SK-N-SH (cell line): ENCODE measurements around the gene COLEC12. TPM values are rescaled to one million over a fixed set of nuclear protein-coding genes. Genes with fewer than 3 reads are reported as not detected.
A peak's percentile ranks its signal among the peaks of the same experiment; 100 is the strongest.

Source experiments
- CTCF ChIA-PET: fragments of 300-600, 350-600 bp; formaldehyde crosslinking; extraction: SDS; loops from one replicate; lab custom pipeline; 2021; lab: Yijun Ruan, JAX
- POLR2A ChIA-PET: fragments of 350-600 bp; sonication (Branson Sonifier 250); formaldehyde crosslinking; extraction: SDS; loops from one replicate; lab custom pipeline; 2020; ENCODE audit warnings: antibody characterized with exemption, inconsistent platforms; lab: Yijun Ruan, JAX
- DNase-seq: peaks from one replicate; pipeline ENCODE4 v3.0.0; 2012
- H2AFZ ChIP-seq: fragments of 200-600 bp; sonication (generic); 2 replicates; pipeline ENCODE4 v1.8.1; 2016; ENCODE audit warnings: antibody characterized with exemption, mild to moderate bottlenecking, low read depth
- H3F3A ChIP-seq: fragments of 200-600 bp; sonication (generic); replicated peaks from 2 replicates; pipeline ENCODE3; 2016; ENCODE audit warnings: antibody characterized with exemption, mild to moderate bottlenecking; ENCODE audit not compliant: insufficient read depth
- H3K27ac ChIP-seq, 2 experiments: fragments of 200-500 bp in 1 of 2; fragments of 200-600 bp in 1 of 2; sonication (Bioruptor generic) in 1 of 2; sonication (generic), shearing (Covaris generic) in 1 of 2; 2 replicates each; pipeline versions ENCODE4 v1.5.1 to v1.6.1; 2014 to 2016; ENCODE audit warnings: low read depth in 2 of 2, inconsistent platforms in 1 of 2, low read length in 1 of 2, mild to moderate bottlenecking in 1 of 2, mixed read lengths in 1 of 2
- H3K27me3 ChIP-seq: fragments of 200-600 bp; sonication (generic), shearing (Covaris generic); 2 replicates; pipeline ENCODE4 v1.6.1; 2016; ENCODE audit warnings: mixed run types; ENCODE audit not compliant: insufficient read depth
- H3K36me3 ChIP-seq, 2 experiments: fragments of 200-500 bp in 1 of 2; fragments of 200-600 bp in 1 of 2; sonication (Bioruptor generic) in 1 of 2; sonication (generic) in 1 of 2; replicated peaks in 1 of 2; 2 replicates each; pipeline versions ENCODE3 to v1.5.1; 2014 to 2016; ENCODE audit warnings: low read length in 1 of 2, mild to moderate bottlenecking in 1 of 2; ENCODE audit not compliant: insufficient read depth in 2 of 2, control insufficient read depth in 1 of 2
- H3K4me1 ChIP-seq, 2 experiments: fragments of 200-500 bp in 1 of 2; fragments of 200-600 bp in 1 of 2; sonication (Bioruptor generic) in 1 of 2; sonication (generic), shearing (Covaris generic) in 1 of 2; 2 replicates each; pipeline versions ENCODE4 v1.5.1 to v1.6.1; 2014 to 2016; ENCODE audit warnings: low read depth in 1 of 2, low read length in 1 of 2, mixed run types in 1 of 2; ENCODE audit not compliant: insufficient read depth in 2 of 2, control insufficient read depth in 1 of 2
- H3K4me2 ChIP-seq: fragments of 200-600 bp; sonication (generic), shearing (Covaris generic); 2 replicates; pipeline ENCODE4 v1.6.1; 2017; ENCODE audit warnings: mixed run types
- H3K4me3 ChIP-seq, 2 experiments: fragments of 200-500 bp in 1 of 2; fragments of 200-600 bp in 1 of 2; sonication (Bioruptor generic) in 1 of 2; sonication (generic), shearing (Covaris generic) in 1 of 2; 2 replicates each; pipeline versions ENCODE4 v1.5.1 to v1.8.1; 2014 to 2016; ENCODE audit warnings: low read depth in 2 of 2, inconsistent platforms in 1 of 2, low read length in 1 of 2, mild to moderate bottlenecking in 1 of 2, mixed read lengths in 1 of 2, moderate library complexity in 1 of 2
- H3K79me2 ChIP-seq: fragments of 200-600 bp; sonication (generic); 2 replicates; pipeline ENCODE4 v1.8.1; 2017; ENCODE audit warnings: mild to moderate bottlenecking; ENCODE audit not compliant: insufficient read depth
- H3K9ac ChIP-seq: fragments of 200-600 bp; sonication (generic); 2 replicates; pipeline ENCODE4 v1.6.1; 2017; ENCODE audit warnings: mixed run types
- H3K9me2 ChIP-seq: fragments of 200-600 bp; sonication (generic); 2 replicates; pipeline ENCODE4 v1.6.1; 2017; ENCODE audit warnings: mixed run types
- H3K9me3 ChIP-seq: fragments of 200-600 bp; sonication (generic); 2 replicates; pipeline ENCODE4 v1.6.1; 2017; ENCODE audit warnings: mixed run types, mild to moderate bottlenecking, moderate library complexity
- H4K20me1 ChIP-seq: fragments of 200-600 bp; sonication (generic); 2 replicates; pipeline ENCODE4 v1.6.1; 2017; ENCODE audit warnings: mild to moderate bottlenecking, mixed run types; ENCODE audit not compliant: insufficient read depth
- ELF1 ChIP-seq: IDR thresholded peaks from 2 replicates; pipeline ENCODE4 v1.4.0; 2012
- FOSL2 ChIP-seq: IDR thresholded peaks from 2 replicates; pipeline ENCODE4 v1.4.0; 2012; ENCODE audit warnings: low read depth, mild to moderate bottlenecking, moderate library complexity, borderline replicate concordance
- FOXJ3 ChIP-seq: sonication (generic); formaldehyde crosslinking; IDR thresholded peaks from 2 replicates; pipeline ENCODE4 v1.5.1; 2020; ENCODE audit warnings: mild to moderate bottlenecking, missing genetic modification reagents
- GABPA ChIP-seq: IDR thresholded peaks from 2 replicates; pipeline ENCODE4 v1.4.0; 2012; ENCODE audit warnings: low read depth, mild to moderate bottlenecking
- JUND ChIP-seq: IDR thresholded peaks from 2 replicates; pipeline ENCODE4 v1.4.0; 2012
- MXI1 ChIP-seq: IDR thresholded peaks from 2 replicates; pipeline ENCODE4 v1.6.1; 2012; ENCODE audit warnings: mild to moderate bottlenecking, low read depth, low read length, improper control_type of control experiment
- NFIC ChIP-seq: IDR thresholded peaks from 2 replicates; pipeline ENCODE4 v1.4.0; 2012; ENCODE audit warnings: borderline replicate concordance
- NRF1 ChIP-seq: IDR thresholded peaks from 2 replicates; pipeline ENCODE4 v1.6.1; 2012; ENCODE audit warnings: low read depth, mild to moderate bottlenecking, low read length
- POLR2AphosphoS5 ChIP-seq: IDR thresholded peaks from 2 replicates; pipeline ENCODE4 v1.6.1; 2012; ENCODE audit warnings: low read depth, low read length
- RAD21 ChIP-seq: IDR thresholded peaks from 2 replicates; pipeline ENCODE4 v1.6.1; 2012; ENCODE audit warnings: mild to moderate bottlenecking, low read length
- RCOR1 ChIP-seq: fragments of 150-350 bp; IDR thresholded peaks from 2 replicates; pipeline ENCODE4 v1.6.1; 2017; ENCODE audit warnings: antibody characterized with exemption, low read length
- RXRA ChIP-seq: IDR thresholded peaks from 2 replicates; pipeline ENCODE4 v1.4.0; 2012; ENCODE audit warnings: low read depth, mild to moderate bottlenecking, borderline replicate concordance
- SIN3A ChIP-seq: IDR thresholded peaks from 2 replicates; pipeline ENCODE4 v1.6.1; 2012; ENCODE audit warnings: low read depth, mild to moderate bottlenecking, low read length, moderate library complexity, borderline replicate concordance
- SMC3 ChIP-seq: IDR thresholded peaks from 2 replicates; pipeline ENCODE4 v1.6.1; 2012; ENCODE audit warnings: low read depth, low read length, improper control_type of control experiment
- TAF1 ChIP-seq: IDR thresholded peaks from 2 replicates; pipeline ENCODE4 v1.6.1; 2012; ENCODE audit warnings: low read depth, mild to moderate bottlenecking, low read length, moderate library complexity, borderline replicate concordance
- YY1 ChIP-seq: IDR thresholded peaks from 2 replicates; pipeline ENCODE4 v1.4.0; 2012; ENCODE audit warnings: low read depth, mild to moderate bottlenecking
- WGBS: methylation state at CpG from one replicate; pipeline ENCODE4 v1.1.6; 2017; ENCODE audit warnings: low lambda C conversion rate; 5-methylcytosine and 5-hydroxymethylcytosine counted together
- polyA plus RNA-seq, 3 experiments: library from polyadenylated mRNA; depleted of rRNA; stranded (reverse); fragments of >200 nt; gene quantifications; 2 replicates each; pipeline ENCODE4 v1.2.3, GENCODE V29; 2012
- TF ChIP-seq, protein P1 (sequence below): IDR thresholded peaks from 2 replicates; pipeline ENCODE4; 2012
- TF ChIP-seq, protein P2 (sequence below): IDR thresholded peaks from 2 replicates; pipeline ENCODE4 v1.6.1; 2012; ENCODE audit warnings: mild to moderate bottlenecking, low read depth, low read length, moderate library complexity
- TF ChIP-seq, protein P3 (sequence below): fragments of 150-350 bp; IDR thresholded peaks from 2 replicates; pipeline ENCODE4 v1.6.1; 2016; ENCODE audit warnings: mild to moderate bottlenecking, low read depth, low read length

The COLEC12 gene
- polyA plus RNA-seq, 1 of the 3 experiments (the other 2 are of a cell fraction): 41.2 TPM

GRCh38 chr18:267688-268552, 232.6 kb downstream of the COLEC12 start, which contains the start of gene THOC1 (continued):
- TF ChIP-seq GABPA: peak; percentile 35
- no peak for TF ChIP-seq RAD21
- TF ChIP-seq, protein P1, sequence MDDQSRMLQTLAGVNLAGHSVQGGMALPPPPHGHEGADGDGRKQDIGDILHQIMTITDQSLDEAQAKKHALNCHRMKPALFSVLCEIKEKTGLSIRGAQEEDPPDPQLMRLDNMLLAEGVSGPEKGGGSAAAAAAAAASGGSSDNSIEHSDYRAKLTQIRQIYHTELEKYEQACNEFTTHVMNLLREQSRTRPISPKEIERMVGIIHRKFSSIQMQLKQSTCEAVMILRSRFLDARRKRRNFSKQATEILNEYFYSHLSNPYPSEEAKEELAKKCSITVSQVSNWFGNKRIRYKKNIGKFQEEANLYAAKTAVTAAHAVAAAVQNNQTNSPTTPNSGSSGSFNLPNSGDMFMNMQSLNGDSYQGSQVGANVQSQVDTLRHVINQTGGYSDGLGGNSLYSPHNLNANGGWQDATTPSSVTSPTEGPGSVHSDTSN: peak; percentile 35; the same call in 1 of the 2 replicates

DNA sequence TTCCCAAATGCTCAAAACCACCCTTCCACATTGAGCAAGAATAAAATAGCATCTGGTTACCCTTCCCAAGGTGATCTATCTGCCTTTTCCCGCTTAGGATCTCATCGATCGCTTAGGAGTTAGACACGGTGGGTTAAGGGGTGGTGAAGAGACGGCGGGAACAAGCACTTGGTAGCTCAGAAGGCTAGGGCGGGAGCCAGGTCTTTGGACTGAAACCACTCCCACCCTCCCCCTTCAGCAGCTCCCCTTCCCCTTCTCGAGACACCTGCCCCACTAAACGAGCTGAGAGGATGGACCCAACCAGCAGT, 233.2 kb downstream of the COLEC12 start:
- no peaks in the 10 kb centered on the region for H3K27me3 ChIP-seq
- H3K36me3 ChIP-seq: peaks cover 22 to 29% of the 10 kb centered on the region in 2 experiments
- H3K4me2 ChIP-seq: peak overlapping the region; percentile 83
- H4K20me1 ChIP-seq: no peaks in the 10 kb centered on the region
- CTCF ChIA-PET: interaction anchor here (1.1 to 1.5 kb wide), 3 partner anchors 40 to 229 kb away, joined by 3 read pairs; no protein-coding TSS in a partner anchor
- H3K4me3 ChIP-seq: peak overlapping the region; percentile 81 to 97
- no peaks in the 10 kb centered on the region for H3F3A ChIP-seq
- POLR2A ChIA-PET: interaction anchor here (1.3 to 1.6 kb wide), 3 partner anchors 8 to 390 kb away, joined by 4 to 5 read pairs (median 4); partner anchors contain the start of gene TYMS
- H3K9me3 ChIP-seq: no peaks in the 10 kb centered on the region
- H3K9me2 ChIP-seq: no peaks in the 10 kb centered on the region
- peaks cover 38% of the 10 kb centered on the region for H3K79me2 ChIP-seq
- no peak for DNase-seq
- WGBS: 0% methylated on average over 7 of the region's 9 CpGs
- TF ChIP-seq FOXJ3 (CRISPR knock-in tag): no peak
- no peak for TF ChIP-seq SMC3
- TF ChIP-seq YY1: no peak
- no peak for TF ChIP-seq NFIC
- TF ChIP-seq POLR2AphosphoS5: no peak
- TF ChIP-seq NRF1: no peak
- TF ChIP-seq, protein P2, sequence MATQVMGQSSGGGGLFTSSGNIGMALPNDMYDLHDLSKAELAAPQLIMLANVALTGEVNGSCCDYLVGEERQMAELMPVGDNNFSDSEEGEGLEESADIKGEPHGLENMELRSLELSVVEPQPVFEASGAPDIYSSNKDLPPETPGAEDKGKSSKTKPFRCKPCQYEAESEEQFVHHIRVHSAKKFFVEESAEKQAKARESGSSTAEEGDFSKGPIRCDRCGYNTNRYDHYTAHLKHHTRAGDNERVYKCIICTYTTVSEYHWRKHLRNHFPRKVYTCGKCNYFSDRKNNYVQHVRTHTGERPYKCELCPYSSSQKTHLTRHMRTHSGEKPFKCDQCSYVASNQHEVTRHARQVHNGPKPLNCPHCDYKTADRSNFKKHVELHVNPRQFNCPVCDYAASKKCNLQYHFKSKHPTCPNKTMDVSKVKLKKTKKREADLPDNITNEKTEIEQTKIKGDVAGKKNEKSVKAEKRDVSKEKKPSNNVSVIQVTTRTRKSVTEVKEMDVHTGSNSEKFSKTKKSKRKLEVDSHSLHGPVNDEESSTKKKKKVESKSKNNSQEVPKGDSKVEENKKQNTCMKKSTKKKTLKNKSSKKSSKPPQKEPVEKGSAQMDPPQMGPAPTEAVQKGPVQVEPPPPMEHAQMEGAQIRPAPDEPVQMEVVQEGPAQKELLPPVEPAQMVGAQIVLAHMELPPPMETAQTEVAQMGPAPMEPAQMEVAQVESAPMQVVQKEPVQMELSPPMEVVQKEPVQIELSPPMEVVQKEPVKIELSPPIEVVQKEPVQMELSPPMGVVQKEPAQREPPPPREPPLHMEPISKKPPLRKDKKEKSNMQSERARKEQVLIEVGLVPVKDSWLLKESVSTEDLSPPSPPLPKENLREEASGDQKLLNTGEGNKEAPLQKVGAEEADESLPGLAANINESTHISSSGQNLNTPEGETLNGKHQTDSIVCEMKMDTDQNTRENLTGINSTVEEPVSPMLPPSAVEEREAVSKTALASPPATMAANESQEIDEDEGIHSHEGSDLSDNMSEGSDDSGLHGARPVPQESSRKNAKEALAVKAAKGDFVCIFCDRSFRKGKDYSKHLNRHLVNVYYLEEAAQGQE: no peak
- no peak for TF ChIP-seq MXI1
- TF ChIP-seq JUND: no peak
- no peak for TF ChIP-seq TAF1
- TF ChIP-seq RXRA: no peak
- no peak for TF ChIP-seq SIN3A
- TF ChIP-seq RAD21: no peak
- TF ChIP-seq, protein P1: no peak
- TF ChIP-seq FOSL2: no peak
- TF ChIP-seq, protein P3, sequence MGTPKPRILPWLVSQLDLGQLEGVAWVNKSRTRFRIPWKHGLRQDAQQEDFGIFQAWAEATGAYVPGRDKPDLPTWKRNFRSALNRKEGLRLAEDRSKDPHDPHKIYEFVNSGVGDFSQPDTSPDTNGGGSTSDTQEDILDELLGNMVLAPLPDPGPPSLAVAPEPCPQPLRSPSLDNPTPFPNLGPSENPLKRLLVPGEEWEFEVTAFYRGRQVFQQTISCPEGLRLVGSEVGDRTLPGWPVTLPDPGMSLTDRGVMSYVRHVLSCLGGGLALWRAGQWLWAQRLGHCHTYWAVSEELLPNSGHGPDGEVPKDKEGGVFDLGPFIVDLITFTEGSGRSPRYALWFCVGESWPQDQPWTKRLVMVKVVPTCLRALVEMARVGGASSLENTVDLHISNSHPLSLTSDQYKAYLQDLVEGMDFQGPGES: no peak
- TF ChIP-seq RCOR1: no peak
- TF ChIP-seq ELF1: no peak
- TF ChIP-seq, all 33 proteins: peak for 0
- H3K4me1 ChIP-seq: peaks cover 0 to 12% of the 10 kb centered on the region in 2 experiments; a peak in 2 of 4 replicates
- peak overlapping the region; percentile 90 for H3K9ac ChIP-seq
- H2AFZ ChIP-seq: peak overlapping the region; percentile 92; the same call in 1 of the 2 replicates
- peak overlapping the region; percentile 78 to 92 for H3K27ac ChIP-seq
